SK-N-SH (cell line): ENCODE data around the gene CCN5. TPM values are rescaled to one million over a fixed set of nuclear protein-coding genes. Genes with fewer than 3 reads are reported as not detected.

Experiments used
- CTCF ChIA-PET: fragments of 300-600, 350-600 bp; formaldehyde crosslinking; extraction: SDS; loops from one replicate; lab custom pipeline; 2021; lab: Yijun Ruan, JAX
- POLR2A ChIA-PET: fragments of 350-600 bp; sonication (Branson Sonifier 250); formaldehyde crosslinking; extraction: SDS; loops from one replicate; lab custom pipeline; 2020; ENCODE audit warnings: antibody characterized with exemption, inconsistent platforms; lab: Yijun Ruan, JAX
- DNase-seq: peaks from one replicate; pipeline ENCODE4 v3.0.0; 2012
- H2AFZ ChIP-seq: fragments of 200-600 bp; sonication (generic); 2 replicates; pipeline ENCODE4 v1.8.1; 2016; ENCODE audit warnings: antibody characterized with exemption, mild to moderate bottlenecking, low read depth
- H3F3A ChIP-seq: fragments of 200-600 bp; sonication (generic); replicated peaks from 2 replicates; pipeline ENCODE3; 2016; ENCODE audit warnings: antibody characterized with exemption, mild to moderate bottlenecking; ENCODE audit not compliant: insufficient read depth
- H3K27ac ChIP-seq, 2 experiments: fragments of 200-500 bp in 1 of 2; fragments of 200-600 bp in 1 of 2; sonication (Bioruptor generic) in 1 of 2; sonication (generic), shearing (Covaris generic) in 1 of 2; 2 replicates each; pipeline versions ENCODE4 v1.5.1 to v1.6.1; 2014 to 2016; ENCODE audit warnings: low read depth in 2 of 2, inconsistent platforms in 1 of 2, low read length in 1 of 2, mild to moderate bottlenecking in 1 of 2, mixed read lengths in 1 of 2
- H3K27me3 ChIP-seq: fragments of 200-600 bp; sonication (generic), shearing (Covaris generic); 2 replicates; pipeline ENCODE4 v1.6.1; 2016; ENCODE audit warnings: mixed run types; ENCODE audit not compliant: insufficient read depth
- H3K36me3 ChIP-seq, 2 experiments: fragments of 200-500 bp in 1 of 2; fragments of 200-600 bp in 1 of 2; sonication (Bioruptor generic) in 1 of 2; sonication (generic) in 1 of 2; replicated peaks in 1 of 2; 2 replicates each; pipeline versions ENCODE3 to v1.5.1; 2014 to 2016; ENCODE audit warnings: low read length in 1 of 2, mild to moderate bottlenecking in 1 of 2; ENCODE audit not compliant: insufficient read depth in 2 of 2, control insufficient read depth in 1 of 2
- H3K4me1 ChIP-seq, 2 experiments: fragments of 200-500 bp in 1 of 2; fragments of 200-600 bp in 1 of 2; sonication (Bioruptor generic) in 1 of 2; sonication (generic), shearing (Covaris generic) in 1 of 2; 2 replicates each; pipeline versions ENCODE4 v1.5.1 to v1.6.1; 2014 to 2016; ENCODE audit warnings: low read depth in 1 of 2, low read length in 1 of 2, mixed run types in 1 of 2; ENCODE audit not compliant: insufficient read depth in 2 of 2, control insufficient read depth in 1 of 2
- H3K4me2 ChIP-seq: fragments of 200-600 bp; sonication (generic), shearing (Covaris generic); 2 replicates; pipeline ENCODE4 v1.6.1; 2017; ENCODE audit warnings: mixed run types
- H3K4me3 ChIP-seq, 2 experiments: fragments of 200-500 bp in 1 of 2; fragments of 200-600 bp in 1 of 2; sonication (Bioruptor generic) in 1 of 2; sonication (generic), shearing (Covaris generic) in 1 of 2; 2 replicates each; pipeline versions ENCODE4 v1.5.1 to v1.8.1; 2014 to 2016; ENCODE audit warnings: low read depth in 2 of 2, inconsistent platforms in 1 of 2, low read length in 1 of 2, mild to moderate bottlenecking in 1 of 2, mixed read lengths in 1 of 2, moderate library complexity in 1 of 2
- H3K79me2 ChIP-seq: fragments of 200-600 bp; sonication (generic); 2 replicates; pipeline ENCODE4 v1.8.1; 2017; ENCODE audit warnings: mild to moderate bottlenecking; ENCODE audit not compliant: insufficient read depth
- H3K9ac ChIP-seq: fragments of 200-600 bp; sonication (generic); 2 replicates; pipeline ENCODE4 v1.6.1; 2017; ENCODE audit warnings: mixed run types
- H3K9me2 ChIP-seq: fragments of 200-600 bp; sonication (generic); 2 replicates; pipeline ENCODE4 v1.6.1; 2017; ENCODE audit warnings: mixed run types
- H3K9me3 ChIP-seq: fragments of 200-600 bp; sonication (generic); 2 replicates; pipeline ENCODE4 v1.6.1; 2017; ENCODE audit warnings: mixed run types, mild to moderate bottlenecking, moderate library complexity
- H4K20me1 ChIP-seq: fragments of 200-600 bp; sonication (generic); 2 replicates; pipeline ENCODE4 v1.6.1; 2017; ENCODE audit warnings: mild to moderate bottlenecking, mixed run types; ENCODE audit not compliant: insufficient read depth
- CHD2 ChIP-seq: fragments of 150-350 bp; IDR thresholded peaks from 2 replicates; pipeline ENCODE4 v1.6.1; 2018; ENCODE audit warnings: low read length; ENCODE audit not compliant: partially characterized antibody
- ELF1 ChIP-seq: IDR thresholded peaks from 2 replicates; pipeline ENCODE4 v1.4.0; 2012
- EP300 ChIP-seq, 2 experiments: IDR thresholded peaks; 2 replicates each; pipeline versions ENCODE4 v1.4.0 to v1.6.1; 2012; ENCODE audit warnings: borderline replicate concordance in 1 of 2, low read depth in 1 of 2, low read length in 1 of 2
- FOSL2 ChIP-seq: IDR thresholded peaks from 2 replicates; pipeline ENCODE4 v1.4.0; 2012; ENCODE audit warnings: low read depth, mild to moderate bottlenecking, moderate library complexity, borderline replicate concordance
- FOXJ3 ChIP-seq: sonication (generic); formaldehyde crosslinking; IDR thresholded peaks from 2 replicates; pipeline ENCODE4 v1.5.1; 2020; ENCODE audit warnings: mild to moderate bottlenecking, missing genetic modification reagents
- GABPA ChIP-seq: IDR thresholded peaks from 2 replicates; pipeline ENCODE4 v1.4.0; 2012; ENCODE audit warnings: low read depth, mild to moderate bottlenecking
- GATA2 ChIP-seq: sonication (generic); formaldehyde crosslinking; IDR thresholded peaks from 2 replicates; pipeline ENCODE4 v1.5.0; 2020; ENCODE audit warnings: mild to moderate bottlenecking, missing genetic modification reagents
- JUND ChIP-seq: IDR thresholded peaks from 2 replicates; pipeline ENCODE4 v1.4.0; 2012
- MAX ChIP-seq: IDR thresholded peaks from 2 replicates; pipeline ENCODE4 v1.4.0; 2012; ENCODE audit warnings: low read depth
- MXI1 ChIP-seq: IDR thresholded peaks from 2 replicates; pipeline ENCODE4 v1.6.1; 2012; ENCODE audit warnings: mild to moderate bottlenecking, low read depth, low read length, improper control_type of control experiment
- NFIC ChIP-seq: IDR thresholded peaks from 2 replicates; pipeline ENCODE4 v1.4.0; 2012; ENCODE audit warnings: borderline replicate concordance
- NRF1 ChIP-seq: IDR thresholded peaks from 2 replicates; pipeline ENCODE4 v1.6.1; 2012; ENCODE audit warnings: low read depth, mild to moderate bottlenecking, low read length
- PBX3 ChIP-seq: IDR thresholded peaks from 2 replicates; pipeline ENCODE4; 2012
- POLR2AphosphoS5 ChIP-seq: IDR thresholded peaks from 2 replicates; pipeline ENCODE4 v1.6.1; 2012; ENCODE audit warnings: low read depth, low read length
- RAD21 ChIP-seq: IDR thresholded peaks from 2 replicates; pipeline ENCODE4 v1.6.1; 2012; ENCODE audit warnings: mild to moderate bottlenecking, low read length
- RCOR1 ChIP-seq: fragments of 150-350 bp; IDR thresholded peaks from 2 replicates; pipeline ENCODE4 v1.6.1; 2017; ENCODE audit warnings: antibody characterized with exemption, low read length
- REST ChIP-seq: IDR thresholded peaks from 2 replicates; pipeline ENCODE4 v1.6.1; 2012; ENCODE audit warnings: mild to moderate bottlenecking, low read depth, low read length, moderate library complexity
- RXRA ChIP-seq: IDR thresholded peaks from 2 replicates; pipeline ENCODE4 v1.4.0; 2012; ENCODE audit warnings: low read depth, mild to moderate bottlenecking, borderline replicate concordance
- SIN3A ChIP-seq: IDR thresholded peaks from 2 replicates; pipeline ENCODE4 v1.6.1; 2012; ENCODE audit warnings: low read depth, mild to moderate bottlenecking, low read length, moderate library complexity, borderline replicate concordance
- TEAD4 ChIP-seq: IDR thresholded peaks from 2 replicates; pipeline ENCODE4 v1.4.0; 2012; ENCODE audit warnings: mild to moderate bottlenecking, borderline replicate concordance; ENCODE audit not compliant: insufficient read depth
- USF2 ChIP-seq: fragments of 150-350 bp; IDR thresholded peaks from 2 replicates; pipeline ENCODE4 v1.6.1; 2017; ENCODE audit warnings: antibody characterized with exemption, low read length, low read depth, borderline replicate concordance
- YY1 ChIP-seq: IDR thresholded peaks from 2 replicates; pipeline ENCODE4 v1.4.0; 2012; ENCODE audit warnings: low read depth, mild to moderate bottlenecking
- ZBTB33 ChIP-seq: IDR thresholded peaks from 2 replicates; pipeline ENCODE4 v1.4.0; 2012; ENCODE audit warnings: low read depth, borderline replicate concordance
- WGBS: methylation state at CpG from one replicate; pipeline ENCODE4 v1.1.6; 2017; ENCODE audit warnings: low lambda C conversion rate; 5-methylcytosine and 5-hydroxymethylcytosine counted together
- polyA plus RNA-seq, 3 experiments: library from polyadenylated mRNA; depleted of rRNA; stranded (reverse); fragments of >200 nt; gene quantifications; 2 replicates each; pipeline ENCODE4 v1.2.3, GENCODE V29; 2012

Gene CCN5
- polyA plus RNA-seq, 1 of the 3 experiments (the other 2 are of a cell fraction): 0.05 TPM

GRCh38 chr20:44720997-44721784 is 6.0 kb downstream of the CCN5 start (continued):
- TF ChIP-seq RCOR1: no peak
- TF ChIP-seq NFIC: peak; percentile 30; the same call in 1 of the 2 replicates
- no peak for TF ChIP-seq MAX
- TF ChIP-seq FOXJ3 (CRISPR knock-in tag): no peak
- no peak for TF ChIP-seq GABPA
- TF ChIP-seq EP300 (IDR thresholded peaks at IDR 0.05; ENCODE audit: borderline replicate concordance in 1 of 2, low read depth in 1 of 2, low read length in 1 of 2): peak in 1 of 2 experiments; percentile 36; a peak in 1 of 4 replicates
- TF ChIP-seq RXRA: peak; percentile 20; the same call in 1 of the 2 replicates
- TF ChIP-seq SIN3A: no peak
- TF ChIP-seq RAD21: no peak
- no peak for TF ChIP-seq CHD2
- no peak for TF ChIP-seq GATA2

GRCh38 chr20:44721785-44722054 is 6.6 kb downstream of the CCN5 start:
- H3K4me2 ChIP-seq: no peak overlapping the region

More at GRCh38 chr20:44721785-44722054, 6.6 kb downstream of the CCN5 start:
- H2AFZ ChIP-seq: no peak overlapping the region
- H4K20me1 ChIP-seq: no peaks in the 10 kb centered on the region
- peak overlapping the region in 1 of 2 experiments; percentile 91; a peak in 3 of 4 replicates for H3K27ac ChIP-seq
- ChIA-PET POLR2A (no interaction called here), CTCF (interaction anchor here (1.1 to 10.6 kb wide), 3 partner anchors 11 to 37 kb away, joined by 3 to 79 read pairs (median 4); no protein-coding TSS in a partner anchor)
- TF ChIP-seq REST: no peak
- TF ChIP-seq POLR2AphosphoS5: no peak
- TF ChIP-seq CHD2: no peak
- TF ChIP-seq GABPA: no peak
- no peak for TF ChIP-seq GATA2
- no peak for TF ChIP-seq NRF1
- TF ChIP-seq RCOR1: no peak
- no peak for TF ChIP-seq ZBTB33
- no peak for TF ChIP-seq USF2
- no peak for TF ChIP-seq YY1
- TF ChIP-seq PBX3: no peak
- TF ChIP-seq ELF1: no peak
- no peak for TF ChIP-seq MAX
- no peak for TF ChIP-seq MXI1
- TF ChIP-seq TEAD4: no peak
- TF ChIP-seq FOSL2: no peak
- no peak for TF ChIP-seq JUND
- TF ChIP-seq SIN3A: no peak
- no peak for TF ChIP-seq FOXJ3 (CRISPR knock-in tag)
- TF ChIP-seq NFIC: no peak
- 0 out of 2 replicates have a peak overlapping the region, but pooled peaks have one; percentile 55 for H3K9ac ChIP-seq
- no peaks in the 10 kb centered on the region for H3K27me3 ChIP-seq
- no peak for DNase-seq
- peaks cover 21% of the 10 kb centered on the region for H3F3A ChIP-seq
- no peak overlapping the region for H3K4me3 ChIP-seq
- no peaks in the 10 kb centered on the region for H3K9me2 ChIP-seq
- peaks cover 6 to 19% of the 10 kb centered on the region in 2 experiments; a peak in 3 of 4 replicates for H3K4me1 ChIP-seq
- WGBS: 100% methylated on average over 1 of the region's 1 CpG
- no peaks in the 10 kb centered on the region for H3K79me2 ChIP-seq
- no peaks in the 10 kb centered on the region for H3K9me3 ChIP-seq
- H3K36me3 ChIP-seq: no peaks in the 10 kb centered on the region
